HepG2 (cell line): ENCODE measurements around the gene RIOK3. TPM values are rescaled to one million over a fixed set of nuclear protein-coding genes. Genes with fewer than 3 reads are reported as not detected.

Experiments used
- ATAC-seq: fragments of 200-7000 bp; cut with Tn5 transposase; 3 replicates; pipeline ENCODE4 v1.9.1; 2020; ENCODE audit warnings: mild to moderate bottlenecking, moderate library complexity
- BruUV-seq: library from RNA; stranded (reverse); fragments of 400-500 nt; replicated peaks from 2 replicates; lab custom pipeline; 2021; lab: Mats Ljungman, UMichigan
- CTCF ChIA-PET: fragments of 300-600 bp; formaldehyde crosslinking; extraction: SDS; loops from one replicate; lab custom pipeline; 2021; ENCODE audit warnings: low total read pairs, inconsistent platforms, low intra/inter-chr PET ratio; lab: Yijun Ruan, JAX
- POLR2A ChIA-PET: fragments of 350-600 bp; sonication (Branson Sonifier 250); formaldehyde crosslinking; loops from one replicate; lab custom pipeline; 2020; ENCODE audit warnings: antibody characterized with exemption, inconsistent platforms; lab: Yijun Ruan, JAX
- DNase-seq: peaks from one replicate; pipeline ENCODE4 v3.0.0-alpha.2; 2015; ENCODE audit warnings: low spot score
- FAIRE-seq: peaks from 3 replicates; lab custom pipeline; 2011; peaks lifted over from hg19 to GRCh38; lab: Jason Lieb, UNC
- H2AFZ ChIP-seq: one replicate; pipeline ENCODE4 v1.6.1; 2011; ENCODE audit warnings: low read length, inconsistent platforms
- H3K27ac ChIP-seq: fragments of 300-600 bp; 3 replicates; pipeline ENCODE4 v1.8.0; 2011; ENCODE audit warnings: mixed run types, mild to moderate bottlenecking, mixed read lengths, low read length, inconsistent platforms; ENCODE audit not compliant: insufficient read depth; ENCODE audit errors: extremely low read length
- H3K27me3 ChIP-seq, 2 experiments: fragments of 200-600 bp in 1 of 2; 2 replicates in 1 of 2; 3 replicates in 1 of 2; pipeline versions ENCODE4 v1.6.0 to v1.8.0; 2011; ENCODE audit warnings: low read length in 2 of 2, mild to moderate bottlenecking in 2 of 2, moderate library complexity in 2 of 2, inconsistent platforms in 1 of 2; ENCODE audit not compliant: insufficient read depth in 2 of 2, control insufficient read depth in 1 of 2
- H3K36me3 ChIP-seq, 2 experiments: fragments of 200-600 bp in 1 of 2; replicated peaks in 1 of 2; 2 replicates in 1 of 2; 3 replicates in 1 of 2; pipeline versions ENCODE4 v1.5.1 to v1.8.0; 2011; ENCODE audit warnings: low read length in 2 of 2, inconsistent platforms in 1 of 2; ENCODE audit not compliant: insufficient read depth in 2 of 2, control insufficient read depth in 1 of 2
- H3K4me1 ChIP-seq: 2 replicates; pipeline ENCODE4 v1.5.1; 2012; ENCODE audit warnings: low read length, inconsistent platforms; ENCODE audit not compliant: insufficient read depth
- H3K4me2 ChIP-seq: 2 replicates; pipeline ENCODE4 v1.6.0; 2011; ENCODE audit warnings: low read depth, low read length, inconsistent platforms
- H3K4me3 ChIP-seq, 3 experiments: fragments of 200-600 bp in 1 of 3; sonication (generic), shearing (Covaris generic) in 1 of 3; replicated peaks in 1 of 3; 2 replicates each; pipeline ENCODE4 v1.5.1; 2011 to 2016; ENCODE audit warnings: low read length in 3 of 3, inconsistent platforms in 2 of 3, low read depth in 2 of 3, mild to moderate bottlenecking in 2 of 3, control low read depth in 1 of 3, mixed read lengths in 1 of 3; ENCODE audit not compliant: insufficient read depth in 1 of 3
- H3K79me2 ChIP-seq: one replicate; pipeline ENCODE4 v1.6.1; 2011; ENCODE audit warnings: low read length, inconsistent platforms; ENCODE audit not compliant: insufficient read depth
- H3K9ac ChIP-seq: 2 replicates; pipeline ENCODE4 v1.6.0; 2011; ENCODE audit warnings: mild to moderate bottlenecking, low read depth, low read length, inconsistent platforms; ENCODE audit not compliant: insufficient read depth
- H3K9me3 ChIP-seq: 2 replicates; pipeline ENCODE4 v1.5.1; 2012; ENCODE audit warnings: mild to moderate bottlenecking, low read length
- H4K20me1 ChIP-seq: 2 replicates; pipeline ENCODE4 v1.6.0; 2011; ENCODE audit warnings: inconsistent platforms, mild to moderate bottlenecking, low read length, moderate library complexity; ENCODE audit not compliant: insufficient read depth
- CBX5 ChIP-seq: sonication (generic); formaldehyde crosslinking; IDR thresholded peaks from 2 replicates; pipeline ENCODE4 v1.4.0; 2020; ENCODE audit warnings: missing genetic modification reagents, borderline replicate concordance
- HNF1B ChIP-seq: sonication (generic); formaldehyde crosslinking; IDR thresholded peaks from 2 replicates; pipeline ENCODE4 v1.5.1; 2020; ENCODE audit warnings: mild to moderate bottlenecking, moderate library complexity, missing genetic modification reagents
- HNRNPH1 ChIP-seq: fragments of 200-400 bp; formaldehyde crosslinking; optimal IDR thresholded peaks from 2 replicates; pipeline ENCODE3; 2017; ENCODE audit warnings: mild to moderate bottlenecking, low read depth, low read length
- LCORL ChIP-seq, 2 experiments: fragments of 450-650 bp in 1 of 2; sonication (generic) in 1 of 2; formaldehyde crosslinking in 1 of 2; IDR thresholded peaks; 2 replicates each; pipeline versions ENCODE4 v1.5.0 to v1.6.1; 2017 to 2020; ENCODE audit warnings: antibody characterized with exemption in 1 of 2, missing genetic modification reagents in 1 of 2
- NFE2 ChIP-seq: sonication (generic); formaldehyde crosslinking; IDR thresholded peaks from 2 replicates; pipeline ENCODE4 v1.4.0; 2020; ENCODE audit warnings: missing genetic modification reagents
- NR3C1 ChIP-seq: sonication (generic); formaldehyde crosslinking; IDR thresholded peaks from 2 replicates; pipeline ENCODE4 v1.4.0; 2020; ENCODE audit warnings: missing genetic modification reagents
- RORA ChIP-seq: sonication (generic); formaldehyde crosslinking; IDR thresholded peaks from 2 replicates; pipeline ENCODE4 v1.5.0; 2020; ENCODE audit warnings: mild to moderate bottlenecking, missing genetic modification reagents, moderate library complexity
- YY1 ChIP-seq: IDR thresholded peaks from 2 replicates; pipeline ENCODE4 v1.6.1; 2011; ENCODE audit warnings: low read length, low read depth, moderate library complexity, mild to moderate bottlenecking; ENCODE audit not compliant: insufficient read depth, insufficient replicate concordance
- ZNF224 ChIP-seq: sonication (generic); formaldehyde crosslinking; IDR thresholded peaks from 2 replicates; pipeline ENCODE4 v1.5.0; 2020; ENCODE audit warnings: mild to moderate bottlenecking, missing genetic modification reagents
- WGBS: methylation state at CpG from one replicate; pipeline ENCODE4 v1.1.6; 2017; ENCODE audit warnings: low lambda C conversion rate; 5-methylcytosine and 5-hydroxymethylcytosine counted together
- in situ Hi-C: cut with HindIII; loops from 2 replicates; pipeline ENCODE4 v1.10.0; 2017; ENCODE audit warnings: low pct_unique_long_range_greater_than_20kb; ENCODE audit not compliant: extremely low pct_ligation_motif_present
- intact Hi-C: fragments of 100-400 bp; cut with micrococcal nuclease; formaldehyde crosslinking; loops from one replicate; pipeline ENCODE4 v1.10.0; 2022; ENCODE audit not compliant: unreplicated experiment
- polyA plus RNA-seq, 8 experiments: library from polyadenylated mRNA; depleted of rRNA in 3 of 8; stranded (reverse) in 7 of 8; unstranded in 1 of 8; fragments of >200 nt; fragmentation: Illumina TruSeq in 4 of 8; extraction: Trizol in 4 of 8; gene quantifications; 2 replicates each; pipeline versions ENCODE4 v1.2.1 to v1.2.3, GENCODE V29; 2011 to 2016; ENCODE audit warnings: low read depth in 4 of 8, missing spikeins in 1 of 8, mixed read lengths in 1 of 8; ENCODE audit not compliant: insufficient read depth in 1 of 8
- total RNA-seq, 5 experiments: library from RNA; depleted of rRNA; stranded (reverse); fragments of >200 nt; fragmentation: Illumina TruSeq; extraction: Trizol; gene quantifications; 2 replicates each; pipeline ENCODE4 v1.2.3, GENCODE V29; 2016; ENCODE audit warnings: low read depth in 1 of 5
- TF ChIP-seq, protein P1 (sequence below): sonication (generic); formaldehyde crosslinking; IDR thresholded peaks from 2 replicates; pipeline ENCODE4 v1.4.0; 2020; ENCODE audit warnings: missing genetic modification reagents, borderline replicate concordance
- TF ChIP-seq, protein P2 (sequence below): sonication (generic); formaldehyde crosslinking; IDR thresholded peaks from 2 replicates; pipeline ENCODE4 v1.4.0; 2020; ENCODE audit warnings: mild to moderate bottlenecking, missing genetic modification reagents

RIOK3 gene
- total and polyA plus RNA-seq, 2 of the 13 experiments (the other 11 are each of a cell fraction or from before 2014, with no cell fraction given), result 26.7 to 36.0 TPM

DNA sequence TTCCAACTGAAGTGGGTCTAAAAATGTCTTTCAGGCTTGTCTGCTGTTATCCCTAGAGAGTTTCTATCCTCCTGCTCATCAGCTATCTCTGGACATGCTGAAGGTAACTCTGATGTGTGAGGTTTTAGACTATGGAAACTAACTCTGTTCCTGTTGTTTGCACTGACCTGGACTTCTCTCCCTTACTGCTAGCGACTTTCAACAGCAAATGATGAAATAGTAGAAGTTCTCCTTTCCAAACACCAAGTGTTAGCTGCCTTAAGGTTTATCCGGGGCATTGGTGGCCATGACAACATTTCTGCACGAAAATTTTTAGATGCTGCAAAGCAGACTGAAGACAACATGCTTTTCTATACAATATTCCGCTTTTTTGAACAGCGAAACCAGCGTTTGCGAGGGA is 77.1 kb downstream of the RIOK3 start:
- no TSS peak for BruUV-seq
- peaks cover 17 to 77% of the 10 kb centered on the region in 2 experiments for H3K36me3 ChIP-seq
- CTCF ChIA-PET, result no interaction called here
- H3K4me2 ChIP-seq, result no peak overlapping the region
- 82% methylated on average over 7 of the region's 7 CpGs for WGBS
- H3K4me3 ChIP-seq, result no peak overlapping the region
- POLR2A ChIA-PET, result interaction anchor here (0.9 kb wide), 1 partner anchor 11 kb away, joined by 3 read pairs; no protein-coding TSS in a partner anchor
- H3K4me1 ChIP-seq, result 0 out of 2 replicates have a peak, but pooled peaks cover 6% of the 10 kb centered on the region
- no peak overlapping the region for H2AFZ ChIP-seq
- no peak overlapping the region for H3K27ac ChIP-seq
- no peak overlapping the region for H3K9ac ChIP-seq
- in situ Hi-C loops, result no loop called here
- DNase-seq, result no peak
- no peaks in the 10 kb centered on the region for H4K20me1 ChIP-seq
- no peaks in the 10 kb centered on the region for H3K9me3 ChIP-seq
- H3K79me2 ChIP-seq, result no peaks in the 10 kb centered on the region
- no peaks in the 10 kb centered on the region for H3K27me3 ChIP-seq
- intact Hi-C loops, result no loop called here
- FAIRE-seq, result no peak
- ATAC-seq, result peak; percentile 7; the same call in 1 of the 3 replicates
- TF ChIP-seq YY1 (no peak), RORA (CRISPR knock-in tag) (no peak), LCORL (IDR thresholded peaks at IDR 0.05) (no peak), LCORL (CRISPR knock-in tag; IDR thresholded peaks at IDR 0.05) (no peak), ZNF224 (CRISPR knock-in tag) (no peak), NR3C1 (no peak), NFE2 (CRISPR knock-in tag) (no peak), HNF1B (CRISPR knock-in tag) (no peak), CBX5 (CRISPR knock-in tag) (no peak), HNRNPH1 (no peak)
- TF ChIP-seq, protein P1, sequence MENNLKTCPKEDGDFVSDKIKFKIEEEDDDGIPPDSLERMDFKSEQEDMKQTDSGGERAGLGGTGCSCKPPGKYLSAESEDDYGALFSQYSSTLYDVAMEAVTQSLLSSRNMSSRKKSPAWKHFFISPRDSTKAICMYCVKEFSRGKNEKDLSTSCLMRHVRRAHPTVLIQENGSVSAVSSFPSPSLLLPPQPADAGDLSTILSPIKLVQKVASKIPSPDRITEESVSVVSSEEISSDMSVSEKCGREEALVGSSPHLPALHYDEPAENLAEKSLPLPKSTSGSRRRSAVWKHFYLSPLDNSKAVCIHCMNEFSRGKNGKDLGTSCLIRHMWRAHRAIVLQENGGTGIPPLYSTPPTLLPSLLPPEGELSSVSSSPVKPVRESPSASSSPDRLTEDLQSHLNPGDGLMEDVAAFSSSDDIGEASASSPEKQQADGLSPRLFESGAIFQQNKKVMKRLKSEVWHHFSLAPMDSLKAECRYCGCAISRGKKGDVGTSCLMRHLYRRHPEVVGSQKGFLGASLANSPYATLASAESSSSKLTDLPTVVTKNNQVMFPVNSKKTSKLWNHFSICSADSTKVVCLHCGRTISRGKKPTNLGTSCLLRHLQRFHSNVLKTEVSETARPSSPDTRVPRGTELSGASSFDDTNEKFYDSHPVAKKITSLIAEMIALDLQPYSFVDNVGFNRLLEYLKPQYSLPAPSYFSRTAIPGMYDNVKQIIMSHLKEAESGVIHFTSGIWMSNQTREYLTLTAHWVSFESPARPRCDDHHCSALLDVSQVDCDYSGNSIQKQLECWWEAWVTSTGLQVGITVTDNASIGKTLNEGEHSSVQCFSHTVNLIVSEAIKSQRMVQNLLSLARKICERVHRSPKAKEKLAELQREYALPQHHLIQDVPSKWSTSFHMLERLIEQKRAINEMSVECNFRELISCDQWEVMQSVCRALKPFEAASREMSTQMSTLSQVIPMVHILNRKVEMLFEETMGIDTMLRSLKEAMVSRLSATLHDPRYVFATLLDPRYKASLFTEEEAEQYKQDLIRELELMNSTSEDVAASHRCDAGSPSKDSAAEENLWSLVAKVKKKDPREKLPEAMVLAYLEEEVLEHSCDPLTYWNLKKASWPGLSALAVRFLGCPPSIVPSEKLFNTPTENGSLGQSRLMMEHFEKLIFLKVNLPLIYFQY, result no peak
- TF ChIP-seq, protein P2, sequence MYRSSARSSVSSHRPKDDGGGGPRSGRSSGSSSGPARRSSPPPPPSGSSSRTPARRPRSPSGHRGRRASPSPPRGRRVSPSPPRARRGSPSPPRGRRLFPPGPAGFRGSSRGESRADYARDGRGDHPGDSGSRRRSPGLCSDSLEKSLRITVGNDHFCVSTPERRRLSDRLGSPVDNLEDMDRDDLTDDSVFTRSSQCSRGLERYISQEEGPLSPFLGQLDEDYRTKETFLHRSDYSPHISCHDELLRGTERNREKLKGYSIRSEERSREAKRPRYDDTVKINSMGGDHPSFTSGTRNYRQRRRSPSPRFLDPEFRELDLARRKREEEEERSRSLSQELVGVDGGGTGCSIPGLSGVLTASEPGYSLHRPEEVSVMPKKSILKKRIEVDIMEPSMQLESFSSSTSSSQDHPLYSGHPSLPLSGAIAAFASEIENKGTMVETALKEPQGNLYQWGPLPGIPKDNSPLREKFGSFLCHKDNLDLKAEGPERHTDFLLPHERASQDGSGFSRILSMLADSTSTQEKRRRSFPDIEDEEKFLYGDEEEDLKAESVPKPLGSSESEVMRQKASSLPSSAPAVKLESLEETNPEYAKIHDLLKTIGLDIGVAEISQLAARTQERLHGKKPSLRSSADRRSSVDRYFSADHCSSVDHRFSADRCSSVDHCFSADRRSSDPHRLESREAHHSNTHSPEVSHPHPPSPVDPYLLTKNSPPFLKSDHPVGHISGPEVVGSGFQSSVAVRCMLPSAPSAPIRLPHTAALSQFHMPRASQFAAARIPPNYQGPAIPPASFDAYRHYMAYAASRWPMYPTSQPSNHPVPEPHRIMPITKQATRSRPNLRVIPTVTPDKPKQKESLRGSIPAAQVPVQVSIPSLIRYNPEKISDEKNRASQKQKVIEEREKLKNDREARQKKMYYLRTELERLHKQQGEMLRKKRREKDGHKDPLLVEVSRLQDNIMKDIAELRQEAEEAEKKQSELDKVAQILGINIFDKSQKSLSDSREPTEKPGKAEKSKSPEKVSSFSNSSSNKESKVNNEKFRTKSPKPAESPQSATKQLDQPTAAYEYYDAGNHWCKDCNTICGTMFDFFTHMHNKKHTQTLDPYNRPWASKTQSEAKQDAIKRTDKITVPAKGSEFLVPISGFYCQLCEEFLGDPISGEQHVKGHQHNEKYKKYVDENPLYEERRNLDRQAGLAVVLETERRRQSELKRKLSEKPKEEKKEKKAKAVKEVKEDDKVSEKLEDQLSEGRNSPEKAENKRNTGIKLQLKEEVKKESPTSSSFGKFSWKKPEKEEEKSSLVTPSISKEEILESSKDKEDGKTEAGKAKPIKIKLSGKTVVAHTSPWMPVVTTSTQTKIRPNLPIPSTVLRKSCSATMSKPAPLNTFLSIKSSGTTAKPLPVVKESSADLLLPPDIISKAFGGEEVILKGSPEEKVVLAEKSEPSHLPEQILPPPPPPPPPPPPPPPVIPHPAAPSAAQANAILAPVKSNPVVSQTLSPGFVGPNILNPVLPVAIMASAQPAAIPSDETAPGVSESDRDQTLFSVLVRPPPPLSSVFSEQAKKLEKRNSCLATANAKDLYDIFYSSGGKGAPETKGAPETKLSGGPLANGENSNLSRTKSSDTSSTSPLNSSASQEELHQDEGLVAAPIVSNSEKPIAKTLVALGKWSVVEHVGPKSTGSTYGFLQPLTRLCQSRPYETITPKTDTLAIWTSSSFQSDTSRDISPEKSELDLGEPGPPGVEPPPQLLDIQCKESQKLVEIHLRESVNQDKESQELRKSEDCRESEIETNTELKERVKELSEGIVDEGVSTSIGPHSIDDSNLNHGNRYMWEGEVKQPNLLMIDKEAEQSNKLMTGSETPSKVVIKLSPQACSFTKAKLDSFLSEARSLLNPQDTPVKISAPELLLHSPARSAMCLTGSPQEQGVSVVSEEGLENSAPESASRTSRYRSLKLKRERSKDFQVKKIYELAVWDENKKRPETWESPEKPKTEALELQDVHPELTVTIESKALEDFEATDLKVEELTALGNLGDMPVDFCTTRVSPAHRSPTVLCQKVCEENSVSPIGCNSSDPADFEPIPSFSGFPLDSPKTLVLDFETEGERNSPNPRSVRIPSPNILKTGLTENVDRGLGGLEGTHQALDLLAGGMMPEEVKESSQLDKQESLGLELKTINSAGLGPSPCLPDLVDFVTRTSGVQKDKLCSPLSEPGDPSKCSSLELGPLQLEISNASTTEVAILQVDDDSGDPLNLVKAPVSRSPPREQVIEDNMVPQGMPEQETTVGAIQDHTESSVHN (CRISPR knock-in tag), result no peak
